GM12878 (cell line): ENCODE results near the gene LENEP. TPM values are rescaled to one million over a fixed set of nuclear protein-coding genes. Genes with fewer than 3 reads are reported as not detected.

Source experiments
- ATAC-seq: fragments of 200-7000 bp; cut with Tn5 transposase; 3 replicates; pipeline ENCODE4 v1.9.1; 2020; ENCODE audit warnings: mild to moderate bottlenecking, moderate library complexity
- BruUV-seq: library from RNA; stranded (reverse); fragments of 400-500 nt; replicated peaks from 2 replicates; lab custom pipeline; 2021; lab: Mats Ljungman, UMichigan
- CTCF ChIA-PET: fragments of 300-600 bp; sonication (Branson Sonifier 250); formaldehyde crosslinking; extraction: SDS; loops from one replicate; lab custom pipeline; 2021; ENCODE audit warnings: inconsistent platforms; lab: Yijun Ruan, JAX
- POLR2A ChIA-PET: fragments of 350-600 bp; formaldehyde crosslinking; extraction: SDS; loops from one replicate; lab custom pipeline; 2021; ENCODE audit warnings: inconsistent platforms; lab: Charles Lee
- RAD21 ChIA-PET: fragments of 300-600 bp; sonication (Branson Sonifier 250); formaldehyde crosslinking; loops from one replicate; lab custom pipeline; 2023; ENCODE audit warnings: antibody characterized with exemption; ENCODE audit not compliant: unreplicated experiment; lab: Charles Lee
- SMC1A ChIA-PET: fragments of 300-600 bp; sonication (Branson Sonifier 250); formaldehyde crosslinking; loops from one replicate; lab custom pipeline; 2023; ENCODE audit not compliant: unreplicated experiment, uncharacterized antibody; lab: Charles Lee
- DNase-seq: peaks from one replicate; pipeline ENCODE4 v3.0.0-alpha.2; 2011; ENCODE audit warnings: low read depth, low spot score
- FAIRE-seq: peaks from 3 replicates; lab custom pipeline; 2011; peaks lifted over from hg19 to GRCh38; lab: Jason Lieb, UNC
- H2AFZ ChIP-seq: 2 replicates; pipeline ENCODE4 v1.6.0; 2011; ENCODE audit warnings: low read depth, low read length, control low read depth; ENCODE audit not compliant: control insufficient read depth
- H3K27ac ChIP-seq: 2 replicates; pipeline ENCODE4 v1.5.1; 2011; ENCODE audit warnings: control low read depth; ENCODE audit not compliant: control insufficient read depth, insufficient read depth
- H3K27me3 ChIP-seq, 2 experiments: replicated peaks in 1 of 2; 2 replicates each; pipeline versions ENCODE4 v1.6.0 to v1.6.1; 2011; ENCODE audit warnings: low read length in 1 of 2; ENCODE audit not compliant: control insufficient read depth in 2 of 2, insufficient read depth in 2 of 2
- H3K36me3 ChIP-seq, 2 experiments: 2 replicates each; pipeline ENCODE4 v1.5.1; 2011; ENCODE audit warnings: low read length in 1 of 2; ENCODE audit not compliant: control insufficient read depth in 2 of 2, insufficient read depth in 2 of 2
- H3K4me1 ChIP-seq: 2 replicates; pipeline ENCODE4 v1.6.1; 2011; ENCODE audit warnings: mild to moderate bottlenecking, low read length, moderate library complexity, mixed read lengths; ENCODE audit not compliant: control insufficient read depth, insufficient read depth
- H3K4me2 ChIP-seq: 2 replicates; pipeline ENCODE4 v1.6.0; 2011; ENCODE audit warnings: control low read depth; ENCODE audit not compliant: control insufficient read depth, insufficient read depth
- H3K4me3 ChIP-seq: fragments of 200-600 bp; sonication (generic); 2 replicates; pipeline ENCODE4 v1.5.1; 2016
- H3K79me2 ChIP-seq: 2 replicates; pipeline ENCODE4 v1.6.0; 2011; ENCODE audit warnings: low read length; ENCODE audit not compliant: control insufficient read depth, insufficient read depth
- H3K9ac ChIP-seq: 2 replicates; pipeline ENCODE4 v1.8.0; 2011; ENCODE audit warnings: low read length, control low read depth, mixed read lengths; ENCODE audit not compliant: control insufficient read depth, insufficient read depth
- H3K9me3 ChIP-seq: replicated peaks from 3 replicates; pipeline ENCODE4 v1.5.1; 2011; ENCODE audit warnings: mild to moderate bottlenecking, low read length; ENCODE audit not compliant: control insufficient read depth, insufficient read depth
- H4K20me1 ChIP-seq: 2 replicates; pipeline ENCODE4 v1.6.0; 2011; ENCODE audit not compliant: control insufficient read depth, insufficient read depth
- CEBPB ChIP-seq, 2 experiments: fragments of 150-350 bp in 1 of 2; IDR thresholded peaks; 2 replicates each; pipeline ENCODE4 v1.6.1; 2012 to 2014; ENCODE audit warnings: low read depth in 2 of 2, low read length in 2 of 2, borderline replicate concordance in 1 of 2, inconsistent platforms in 1 of 2
- DPF2 ChIP-seq: fragments of 450-650 bp; IDR thresholded peaks from 2 replicates; pipeline ENCODE4 v1.6.1; 2017; ENCODE audit warnings: mild to moderate bottlenecking
- EED ChIP-seq: sonication (generic); IDR thresholded peaks from 2 replicates; pipeline ENCODE4 v1.6.1; 2016; ENCODE audit warnings: antibody characterized with exemption, low read depth
- LARP7 ChIP-seq: fragments of 450-650 bp; IDR thresholded peaks from 2 replicates; pipeline ENCODE4 v1.6.1; 2017; ENCODE audit warnings: mild to moderate bottlenecking
- MEF2B ChIP-seq: fragments of 450-650 bp; IDR thresholded peaks from 2 replicates; pipeline ENCODE4 v1.6.1; 2018; ENCODE audit warnings: mild to moderate bottlenecking, moderate library complexity; ENCODE audit not compliant: partially characterized antibody, poor library complexity, severe bottlenecking
- POLR2AphosphoS5 ChIP-seq: IDR thresholded peaks from 2 replicates; pipeline ENCODE4 v1.6.1; 2011; ENCODE audit warnings: mild to moderate bottlenecking, low read length, inconsistent platforms
- SMARCA5 ChIP-seq: fragments of 450-650 bp; IDR thresholded peaks from 2 replicates; pipeline ENCODE4 v1.6.1; 2017; ENCODE audit warnings: mild to moderate bottlenecking
- TCF3 ChIP-seq: IDR thresholded peaks from 2 replicates; pipeline ENCODE4 v1.6.1; 2012; ENCODE audit warnings: low read depth, mild to moderate bottlenecking, low read length, borderline replicate concordance; ENCODE audit not compliant: insufficient read depth
- WGBS: methylation state at CpG from one replicate; pipeline ENCODE4 v1.1.6; 2016; ENCODE audit warnings: low lambda C conversion rate; ENCODE audit not compliant: insufficient replicate concordance, insufficient coverage; ENCODE audit errors: missing lambda C conversion rate; 5-methylcytosine and 5-hydroxymethylcytosine counted together
- in situ Hi-C: fragments of 300-500 bp; cut with MboI; formaldehyde crosslinking; loops from 9 replicates; pipeline ENCODE4 v1.14.3; 2018; ENCODE audit warnings: mixed read lengths
- intact Hi-C: fragments of 100-400 bp; cut with micrococcal nuclease; formaldehyde crosslinking; loops from one replicate; pipeline ENCODE4 v1.14.2; 2022; ENCODE audit not compliant: unreplicated experiment
- polyA plus RNA-seq, 11 experiments: library from polyadenylated mRNA; depleted of rRNA in 4 of 11; unstranded in 6 of 11; stranded (reverse) in 5 of 11; fragments of >200 nt; fragmentation: Nextera tagmentation in 4 of 11; fragmentation: Illumina TruSeq in 1 of 11; extraction: Ambion mirVana in 4 of 11; extraction: Trizol in 1 of 11; gene quantifications; 1 replicate in 1 of 11; 2 replicates in 10 of 11; pipeline versions ENCODE4 v1.2.1 to v1.2.3, GENCODE V29; 2011 to 2016; ENCODE audit warnings: inconsistent platforms in 2 of 11, missing spikeins in 2 of 11, low read depth in 1 of 11
- total RNA-seq, 4 experiments: library from RNA; depleted of rRNA in 3 of 4; stranded (reverse); fragments of >200 nt in 3 of 4; fragmentation: Illumina TruSeq in 1 of 4; extraction: Trizol in 1 of 4; gene quantifications; 2 replicates each; pipeline versions ENCODE4 v1.2.1 to v1.2.3, GENCODE V29; 2013 to 2021
- TF ChIP-seq, protein P1 (sequence below): fragments of 450-650 bp; IDR thresholded peaks from 2 replicates; pipeline ENCODE4 v1.6.1; 2017; ENCODE audit warnings: borderline replicate concordance
- TF ChIP-seq, protein P2 (sequence below), 3 experiments: IDR thresholded peaks in 2 of 3; conservative IDR thresholded peaks in 1 of 3; 2 replicates each; pipeline ENCODE4 v1.5.1; 2011; ENCODE audit warnings: low read depth in 3 of 3, low read length in 3 of 3, mild to moderate bottlenecking in 3 of 3, control low read depth in 2 of 3, moderate library complexity in 2 of 3, inconsistent platforms in 1 of 3, mixed read lengths in 1 of 3; ENCODE audit not compliant: control insufficient read depth in 2 of 3, insufficient read depth in 1 of 3; ENCODE audit errors: extremely low read depth in 1 of 3

LENEP gene
- total and polyA plus RNA-seq, 10 of the 15 experiments (the other 5 are each of a cell fraction or from before 2014, with no cell fraction given), result 0.27 to 1.1 (median 0.64) TPM; not detected in 7

DNA sequence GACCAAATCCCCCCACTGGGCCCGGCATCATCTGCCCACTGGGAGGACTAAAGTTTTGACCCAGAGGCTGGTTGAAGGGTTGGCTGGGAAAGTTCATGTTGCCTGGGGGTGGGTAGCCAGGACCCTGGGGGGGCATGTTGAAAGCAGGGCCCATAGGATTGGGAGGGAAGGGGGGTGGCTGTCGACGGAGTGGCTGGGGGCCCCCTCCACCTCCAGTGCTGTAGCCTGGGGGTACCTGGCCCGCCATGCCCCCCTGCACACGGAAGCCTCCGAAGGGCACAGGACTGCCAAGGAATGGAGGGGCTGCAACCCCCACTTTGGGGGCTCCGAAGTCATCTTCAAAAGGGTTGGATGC is 34.0 kb upstream of the LENEP start:
- ChIA-PET POLR2A (interaction anchor here (1.2 to 12.3 kb wide), 2 partner anchors 14 to 23 kb away, joined by 4 to 140 read pairs; partner anchors contain the start of genes CKS1B, PMVK and SHC1), CTCF (interaction anchor here (0.9 to 1.1 kb wide), 2 partner anchors 7 to 126 kb away, joined by 3 to 6 read pairs; no protein-coding TSS in a partner anchor), SMC1A (no interaction called here), RAD21 (interaction anchor here (0.6 kb wide), 1 partner anchor 151 kb away, joined by 3 read pairs; no protein-coding TSS in a partner anchor)
- intact Hi-C loops, result no loop called here
- Histone ChIP-seq H3K27ac (no peak overlapping the region), H3K9ac (no peak overlapping the region), H4K20me1 (no peaks in the 10 kb centered on the region), H3K36me3 (peaks cover 5 to 6% of the 10 kb centered on the region in 2 experiments; a peak in 3 of 4 replicates), H3K9me3 (no peaks in the 10 kb centered on the region), H3K27me3 (no peaks in the 10 kb centered on the region), H2AFZ (no peak overlapping the region), H3K79me2 (peaks cover 34% of the 10 kb centered on the region), H3K4me2 (no peak overlapping the region; the same call in 1 of the 2 replicates), H3K4me1 (peaks cover 20% of the 10 kb centered on the region), H3K4me3 (no peak overlapping the region)
- ATAC-seq, result no peak
- no TSS peak for BruUV-seq
- TF ChIP-seq TCF3, result no peak
- no peak for TF ChIP-seq MEF2B
- TF ChIP-seq, protein P1, sequence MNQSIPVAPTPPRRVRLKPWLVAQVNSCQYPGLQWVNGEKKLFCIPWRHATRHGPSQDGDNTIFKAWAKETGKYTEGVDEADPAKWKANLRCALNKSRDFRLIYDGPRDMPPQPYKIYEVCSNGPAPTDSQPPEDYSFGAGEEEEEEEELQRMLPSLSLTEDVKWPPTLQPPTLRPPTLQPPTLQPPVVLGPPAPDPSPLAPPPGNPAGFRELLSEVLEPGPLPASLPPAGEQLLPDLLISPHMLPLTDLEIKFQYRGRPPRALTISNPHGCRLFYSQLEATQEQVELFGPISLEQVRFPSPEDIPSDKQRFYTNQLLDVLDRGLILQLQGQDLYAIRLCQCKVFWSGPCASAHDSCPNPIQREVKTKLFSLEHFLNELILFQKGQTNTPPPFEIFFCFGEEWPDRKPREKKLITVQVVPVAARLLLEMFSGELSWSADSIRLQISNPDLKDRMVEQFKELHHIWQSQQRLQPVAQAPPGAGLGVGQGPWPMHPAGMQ, result no peak
- no peak for TF ChIP-seq SMARCA5
- no peak for TF ChIP-seq CEBPB (IDR thresholded peaks at IDR 0.05; ENCODE audit: borderline replicate concordance in 1 of 2, low read depth in 2 of 2, low read length in 2 of 2)
- TF ChIP-seq, protein P2, sequence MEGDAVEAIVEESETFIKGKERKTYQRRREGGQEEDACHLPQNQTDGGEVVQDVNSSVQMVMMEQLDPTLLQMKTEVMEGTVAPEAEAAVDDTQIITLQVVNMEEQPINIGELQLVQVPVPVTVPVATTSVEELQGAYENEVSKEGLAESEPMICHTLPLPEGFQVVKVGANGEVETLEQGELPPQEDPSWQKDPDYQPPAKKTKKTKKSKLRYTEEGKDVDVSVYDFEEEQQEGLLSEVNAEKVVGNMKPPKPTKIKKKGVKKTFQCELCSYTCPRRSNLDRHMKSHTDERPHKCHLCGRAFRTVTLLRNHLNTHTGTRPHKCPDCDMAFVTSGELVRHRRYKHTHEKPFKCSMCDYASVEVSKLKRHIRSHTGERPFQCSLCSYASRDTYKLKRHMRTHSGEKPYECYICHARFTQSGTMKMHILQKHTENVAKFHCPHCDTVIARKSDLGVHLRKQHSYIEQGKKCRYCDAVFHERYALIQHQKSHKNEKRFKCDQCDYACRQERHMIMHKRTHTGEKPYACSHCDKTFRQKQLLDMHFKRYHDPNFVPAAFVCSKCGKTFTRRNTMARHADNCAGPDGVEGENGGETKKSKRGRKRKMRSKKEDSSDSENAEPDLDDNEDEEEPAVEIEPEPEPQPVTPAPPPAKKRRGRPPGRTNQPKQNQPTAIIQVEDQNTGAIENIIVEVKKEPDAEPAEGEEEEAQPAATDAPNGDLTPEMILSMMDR (IDR thresholded peaks at IDR 0.05 in 2 of 3, conservative IDR thresholded peaks at IDR 0.05 in 1 of 3; ENCODE audit: control insufficient read depth in 2 of 3, extremely low read depth in 1 of 3, insufficient read depth in 1 of 3, low read depth in 3 of 3, low read length in 3 of 3), result no peak
- TF ChIP-seq POLR2AphosphoS5, result no peak
- no peak for TF ChIP-seq LARP7
- TF ChIP-seq DPF2, result no peak
- TF ChIP-seq EED, result no peak
- WGBS, result 88% methylated on average over 7 of the region's 7 CpGs
- no peak for FAIRE-seq
- in situ Hi-C loops, result no loop called here
- no peak for DNase-seq
